ENCODE data around the gene PIN1.

Gene PIN1

DNA sequence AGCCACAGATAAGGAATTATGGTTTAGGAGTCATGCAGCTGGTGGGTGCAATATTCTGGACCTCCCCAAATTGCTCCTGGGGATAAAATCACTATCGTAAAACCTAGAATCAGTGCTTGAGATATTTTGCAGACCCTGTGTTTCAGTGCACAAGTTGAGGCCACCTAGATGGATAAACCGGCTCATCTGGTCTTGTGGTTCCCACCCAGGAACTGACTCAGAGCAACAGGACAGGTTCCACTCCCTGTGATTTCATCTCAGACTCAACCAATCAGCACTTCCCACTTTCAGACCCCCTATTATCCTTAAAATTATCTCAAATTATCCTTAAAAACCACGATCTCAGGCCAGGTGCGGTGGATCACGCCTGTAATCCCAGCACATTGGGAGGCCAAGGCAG lies 37.2 kb upstream of the PIN1 start:
- TF ChIP-seq NFIC (IDR thresholded peaks at IDR 0.05), result no peak
- TF ChIP-seq, protein P1, sequence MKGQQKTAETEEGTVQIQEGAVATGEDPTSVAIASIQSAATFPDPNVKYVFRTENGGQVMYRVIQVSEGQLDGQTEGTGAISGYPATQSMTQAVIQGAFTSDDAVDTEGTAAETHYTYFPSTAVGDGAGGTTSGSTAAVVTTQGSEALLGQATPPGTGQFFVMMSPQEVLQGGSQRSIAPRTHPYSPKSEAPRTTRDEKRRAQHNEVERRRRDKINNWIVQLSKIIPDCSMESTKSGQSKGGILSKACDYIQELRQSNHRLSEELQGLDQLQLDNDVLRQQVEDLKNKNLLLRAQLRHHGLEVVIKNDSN (IDR thresholded peaks at IDR 0.05), result no peak
- TF ChIP-seq CEBPB (IDR thresholded peaks at IDR 0.05), result no peak
- no peak for TF ChIP-seq EGR1 (IDR thresholded peaks at IDR 0.05)
- no peak for TF ChIP-seq YY1 (IDR thresholded peaks at IDR 0.05; ENCODE audit: low read depth)
- TF ChIP-seq TEAD4 (IDR thresholded peaks at IDR 0.05), result no peak
- no peak for TF ChIP-seq TAF1 (IDR thresholded peaks at IDR 0.05; ENCODE audit: low read depth)
- TF ChIP-seq, protein P2, sequence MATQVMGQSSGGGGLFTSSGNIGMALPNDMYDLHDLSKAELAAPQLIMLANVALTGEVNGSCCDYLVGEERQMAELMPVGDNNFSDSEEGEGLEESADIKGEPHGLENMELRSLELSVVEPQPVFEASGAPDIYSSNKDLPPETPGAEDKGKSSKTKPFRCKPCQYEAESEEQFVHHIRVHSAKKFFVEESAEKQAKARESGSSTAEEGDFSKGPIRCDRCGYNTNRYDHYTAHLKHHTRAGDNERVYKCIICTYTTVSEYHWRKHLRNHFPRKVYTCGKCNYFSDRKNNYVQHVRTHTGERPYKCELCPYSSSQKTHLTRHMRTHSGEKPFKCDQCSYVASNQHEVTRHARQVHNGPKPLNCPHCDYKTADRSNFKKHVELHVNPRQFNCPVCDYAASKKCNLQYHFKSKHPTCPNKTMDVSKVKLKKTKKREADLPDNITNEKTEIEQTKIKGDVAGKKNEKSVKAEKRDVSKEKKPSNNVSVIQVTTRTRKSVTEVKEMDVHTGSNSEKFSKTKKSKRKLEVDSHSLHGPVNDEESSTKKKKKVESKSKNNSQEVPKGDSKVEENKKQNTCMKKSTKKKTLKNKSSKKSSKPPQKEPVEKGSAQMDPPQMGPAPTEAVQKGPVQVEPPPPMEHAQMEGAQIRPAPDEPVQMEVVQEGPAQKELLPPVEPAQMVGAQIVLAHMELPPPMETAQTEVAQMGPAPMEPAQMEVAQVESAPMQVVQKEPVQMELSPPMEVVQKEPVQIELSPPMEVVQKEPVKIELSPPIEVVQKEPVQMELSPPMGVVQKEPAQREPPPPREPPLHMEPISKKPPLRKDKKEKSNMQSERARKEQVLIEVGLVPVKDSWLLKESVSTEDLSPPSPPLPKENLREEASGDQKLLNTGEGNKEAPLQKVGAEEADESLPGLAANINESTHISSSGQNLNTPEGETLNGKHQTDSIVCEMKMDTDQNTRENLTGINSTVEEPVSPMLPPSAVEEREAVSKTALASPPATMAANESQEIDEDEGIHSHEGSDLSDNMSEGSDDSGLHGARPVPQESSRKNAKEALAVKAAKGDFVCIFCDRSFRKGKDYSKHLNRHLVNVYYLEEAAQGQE (IDR thresholded peaks at IDR 0.05; ENCODE audit: low read depth), result no peak

DNA sequence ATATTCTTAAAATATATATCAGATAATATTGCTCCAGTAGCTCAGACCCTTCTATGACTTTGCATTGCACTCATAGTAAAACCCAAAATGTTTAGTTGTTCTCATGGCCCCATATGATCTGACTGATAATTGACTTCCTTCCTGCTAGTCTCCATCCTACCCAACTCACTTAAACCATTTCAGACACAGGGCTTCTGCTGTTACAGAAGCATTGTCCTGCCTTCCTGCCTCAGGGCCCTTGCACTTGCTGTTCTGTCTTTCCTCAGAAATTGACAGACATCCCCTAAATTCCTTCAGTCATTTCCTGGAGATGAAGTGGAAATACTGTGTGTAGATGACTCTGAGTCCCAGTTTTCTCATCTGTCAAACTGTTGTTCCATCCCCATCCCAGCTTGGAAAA lies 36.0 kb upstream of the PIN1 start:
- TF ChIP-seq, protein P1 (IDR thresholded peaks at IDR 0.05), result no peak
- TF ChIP-seq, protein P2 (IDR thresholded peaks at IDR 0.05; ENCODE audit: low read depth), result no peak
- TF ChIP-seq NFIC (IDR thresholded peaks at IDR 0.05) (no peak), EGR1 (IDR thresholded peaks at IDR 0.05) (no peak), CREB1 (IDR thresholded peaks at IDR 0.05; ENCODE audit: low read depth) (no peak), ZBTB7A (IDR thresholded peaks at IDR 0.05; ENCODE audit: low read depth) (no peak)

DNA sequence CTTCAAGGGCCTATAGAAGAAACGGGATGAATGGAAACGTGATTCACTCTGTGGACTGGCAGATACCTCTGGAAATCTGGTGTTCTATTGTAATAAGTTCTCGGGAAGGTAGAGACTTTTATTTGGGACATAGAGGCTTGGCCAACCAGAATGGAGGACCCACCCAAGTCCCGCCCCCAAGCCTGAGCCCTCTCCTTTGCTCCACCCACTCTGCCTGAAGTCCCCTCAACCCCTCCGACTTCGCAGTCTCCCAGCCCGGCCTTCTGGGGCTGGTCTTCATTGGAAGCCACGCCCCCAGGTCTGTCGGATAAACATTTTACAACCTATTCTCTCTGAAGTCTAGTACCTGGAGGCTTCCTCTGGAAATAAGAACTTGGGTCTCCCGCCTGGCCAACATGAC lies 33.1 kb upstream of the PIN1 start:
- TF ChIP-seq EP300 (IDR thresholded peaks at IDR 0.05; ENCODE audit: borderline replicate concordance), result no peak

DNA sequence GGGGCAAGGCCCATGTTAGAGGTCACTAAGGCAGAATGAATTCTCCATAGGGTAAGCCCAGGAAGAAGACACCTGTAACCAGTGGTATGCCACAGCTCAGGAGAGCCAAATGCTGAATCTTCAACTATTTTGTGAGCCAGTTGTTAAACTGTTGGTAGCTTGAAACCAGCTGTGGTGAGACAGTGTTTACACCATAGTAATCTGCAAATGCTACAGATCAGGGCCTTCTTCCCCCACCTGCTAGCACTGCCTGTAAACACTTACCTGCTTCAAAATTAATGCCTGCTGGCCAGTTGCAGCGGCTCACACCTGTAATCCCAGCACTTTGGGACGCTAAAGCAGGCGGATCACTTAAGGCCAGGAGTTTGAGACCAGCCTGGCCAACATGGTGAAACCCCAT lies 28.3 kb upstream of the PIN1 start:
- TF ChIP-seq ZBTB7A (IDR thresholded peaks at IDR 0.05; ENCODE audit: low read depth), result no peak
- no peak for TF ChIP-seq NFIC (IDR thresholded peaks at IDR 0.05)
- no peak for TF ChIP-seq TEAD4 (IDR thresholded peaks at IDR 0.05)
- TF ChIP-seq TAF1 (IDR thresholded peaks at IDR 0.05; ENCODE audit: low read depth), result no peak
- TF ChIP-seq, protein P3, sequence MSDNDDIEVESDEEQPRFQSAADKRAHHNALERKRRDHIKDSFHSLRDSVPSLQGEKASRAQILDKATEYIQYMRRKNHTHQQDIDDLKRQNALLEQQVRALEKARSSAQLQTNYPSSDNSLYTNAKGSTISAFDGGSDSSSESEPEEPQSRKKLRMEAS (IDR thresholded peaks at IDR 0.05), result no peak
- TF ChIP-seq YY1 (IDR thresholded peaks at IDR 0.05; ENCODE audit: low read depth), result no peak
- TF ChIP-seq EP300 (IDR thresholded peaks at IDR 0.05; ENCODE audit: borderline replicate concordance), result no peak
- TF ChIP-seq EGR1 (IDR thresholded peaks at IDR 0.05), result no peak
- no peak for TF ChIP-seq CEBPB (IDR thresholded peaks at IDR 0.05)
- no peak for TF ChIP-seq TCF12 (IDR thresholded peaks at IDR 0.05; ENCODE audit: low read depth)
- TF ChIP-seq, protein P1 (IDR thresholded peaks at IDR 0.05), result no peak
- TF ChIP-seq, protein P2 (IDR thresholded peaks at IDR 0.05; ENCODE audit: low read depth), result no peak
- TF ChIP-seq RAD21 (IDR thresholded peaks at IDR 0.05; ENCODE audit: low read depth), result no peak
- TF ChIP-seq CREB1 (IDR thresholded peaks at IDR 0.05; ENCODE audit: low read depth), result no peak
- no peak for TF ChIP-seq FOXM1 (IDR thresholded peaks at IDR 0.05; ENCODE audit: borderline replicate concordance, low read depth)

All from Ishikawa (cell line).